WTC11 (cell line): ENCODE measurements around the gene PUM1. TPM values are rescaled to one million over a fixed set of nuclear protein-coding genes. Genes with fewer than 3 reads are reported as not detected.

ENCODE experiments used
- ATAC-seq: fragments of 200-7000 bp; cut with Tn5 transposase; 2 replicates; pipeline ENCODE4 v1.10.0; 2021; ENCODE audit warnings: mild to moderate bottlenecking, moderate library complexity
- CTCF ChIA-PET: fragments of 300-600 bp; sonication (Branson Sonifier 250); formaldehyde crosslinking; loops from one replicate; lab custom pipeline; 2021; ENCODE audit warnings: antibody characterized with exemption; lab: Charles Lee
- POLR2A ChIA-PET: fragments of 350-600 bp; sonication (Branson Sonifier 250); formaldehyde crosslinking; loops from one replicate; lab custom pipeline; 2021; ENCODE audit warnings: antibody characterized with exemption; lab: Charles Lee
- DNase-seq: peaks from one replicate; pipeline ENCODE4 v3.0.0; 2021; ENCODE audit warnings: low spot score
- H3K27ac Mint-ChIP-seq: 2 replicates; pipeline ENCODE4 v1.8.0; 2021; ENCODE audit warnings: mixed read lengths
- H3K27me3 Mint-ChIP-seq: 2 replicates; pipeline ENCODE4 v1.8.0; 2021; ENCODE audit warnings: low read depth, mild to moderate bottlenecking, moderate library complexity, mixed read lengths
- H3K36me3 Mint-ChIP-seq: 2 replicates; pipeline ENCODE4 v1.8.0; 2021; ENCODE audit warnings: mixed read lengths
- H3K4me1 Mint-ChIP-seq: 2 replicates; pipeline ENCODE4 v1.8.0; 2022; ENCODE audit warnings: mixed read lengths
- H3K4me3 Mint-ChIP-seq: 2 replicates; pipeline ENCODE4 v1.8.0; 2021; ENCODE audit warnings: mild to moderate bottlenecking, moderate library complexity, mixed read lengths
- H3K9me3 Mint-ChIP-seq: 2 replicates; pipeline ENCODE4 v1.8.0; 2021; ENCODE audit warnings: mixed read lengths
- AFF4 ChIP-seq: sonication (generic); formaldehyde crosslinking; IDR thresholded peaks from 2 replicates; pipeline ENCODE4 v1.8.1; 2023; ENCODE audit warnings: mild to moderate bottlenecking, missing genetic modification reagents, borderline replicate concordance
- E2F1 ChIP-seq: sonication (generic); formaldehyde crosslinking; IDR thresholded peaks from 2 replicates; pipeline ENCODE4 v1.8.0; 2022; ENCODE audit warnings: mild to moderate bottlenecking, missing genetic modification reagents
- FOXP4 ChIP-seq: sonication (generic); formaldehyde crosslinking; IDR thresholded peaks from 2 replicates; pipeline ENCODE4 v1.8.0; 2022; ENCODE audit warnings: mild to moderate bottlenecking, missing genetic modification reagents
- GABPB1 ChIP-seq: sonication (generic); formaldehyde crosslinking; IDR thresholded peaks from 2 replicates; pipeline ENCODE4 v1.8.1; 2023; ENCODE audit warnings: mild to moderate bottlenecking, missing genetic modification reagents
- KAT7 ChIP-seq: sonication (generic); formaldehyde crosslinking; IDR thresholded peaks from 2 replicates; pipeline ENCODE4 v1.8.1; 2023; ENCODE audit warnings: missing genetic modification reagents, mild to moderate bottlenecking, borderline replicate concordance
- MAX ChIP-seq: sonication (generic); formaldehyde crosslinking; IDR thresholded peaks from 2 replicates; pipeline ENCODE4 v1.8.0; 2022; ENCODE audit warnings: mild to moderate bottlenecking, missing genetic modification reagents
- MYBL2 ChIP-seq: sonication (generic); formaldehyde crosslinking; IDR thresholded peaks from 2 replicates; pipeline ENCODE4 v1.8.1; 2023; ENCODE audit warnings: mild to moderate bottlenecking, moderate library complexity, missing genetic modification reagents
- PRRX2 ChIP-seq: fragments of 250-450 bp; sonication (Bioruptor Pico); IDR thresholded peaks from 2 replicates; pipeline ENCODE4 v1.8.0; 2021; ENCODE audit warnings: mild to moderate bottlenecking
- SOX15 ChIP-seq: fragments of 250-450 bp; sonication (Bioruptor Pico); IDR thresholded peaks from 2 replicates; pipeline ENCODE4 v1.9.0; 2021; ENCODE audit warnings: mild to moderate bottlenecking
- SP1 ChIP-seq: sonication (generic); formaldehyde crosslinking; conservative IDR thresholded peaks from 2 replicates; pipeline ENCODE4 v1.8.1; 2022; ENCODE audit warnings: missing genetic modification reagents
- STAT6 ChIP-seq: sonication (generic); formaldehyde crosslinking; conservative IDR thresholded peaks from 2 replicates; pipeline ENCODE4 v1.8.1; 2023; ENCODE audit warnings: mild to moderate bottlenecking, low read depth, missing genetic modification reagents, moderate library complexity
- ZNF138 ChIP-seq: sonication (generic); formaldehyde crosslinking; conservative IDR thresholded peaks from 2 replicates; pipeline ENCODE4 v1.8.1; 2022; ENCODE audit warnings: mild to moderate bottlenecking, moderate library complexity, missing genetic modification reagents
- ZNF317 ChIP-seq: sonication (generic); formaldehyde crosslinking; IDR thresholded peaks from 2 replicates; pipeline ENCODE4 v1.8.1; 2023; ENCODE audit warnings: low read depth, mild to moderate bottlenecking, moderate library complexity, missing genetic modification reagents, borderline replicate concordance
- total RNA-seq: library from RNA; stranded (reverse); gene quantifications from 3 replicates; pipeline ENCODE4 v1.2.3, GENCODE V29; 2021

PUM1 gene
- total RNA-seq, 1 experiment from 2014 or later = 147 TPM

GRCh38 chr1:31027693-31028526 is 37.6 kb downstream of the PUM1 start (continued):
- TF ChIP-seq AFF4 (CRISPR knock-in tag) (no peak), MAX (CRISPR knock-in tag) (no peak), STAT6 (CRISPR knock-in tag) (no peak)

GRCh38 chr1:31022259-31022658 is 43.3 kb downstream of the PUM1 start:
- POLR2A ChIA-PET = interaction anchor here (0.6 kb wide), 1 partner anchor 115 kb away, joined by 3 read pairs; no protein-coding TSS in a partner anchor
- H3K4me1 Mint-ChIP-seq = peaks cover 57% of the 10 kb centered on the region
- no peaks in the 10 kb centered on the region for H3K27me3 Mint-ChIP-seq
- H3K36me3 Mint-ChIP-seq = peaks cover 4% of the 10 kb centered on the region
- CTCF ChIA-PET = no interaction called here
- peak overlapping the region; percentile 53; the same call in 1 of the 2 replicates for H3K27ac Mint-ChIP-seq
- no peaks in the 10 kb centered on the region for H3K9me3 Mint-ChIP-seq
- DNase-seq = no peak
- TF ChIP-seq ZNF138 (no peak), SP1 (no peak), MYBL2 (CRISPR knock-in tag) (no peak), GABPB1 (CRISPR knock-in tag) (no peak), ZNF317 (CRISPR knock-in tag) (no peak), FOXP4 (CRISPR knock-in tag) (no peak)
- no peak for ATAC-seq
- no peak overlapping the region for H3K4me3 Mint-ChIP-seq

GRCh38 chr1:31020007-31020790 is 45.3 kb downstream of the PUM1 start:
- no peak overlapping the region for H3K4me3 Mint-ChIP-seq
- peaks cover 45% of the 10 kb centered on the region for H3K4me1 Mint-ChIP-seq
- H3K27me3 Mint-ChIP-seq = no peaks in the 10 kb centered on the region
- no peak for TF ChIP-seq SOX15 (CRISPR knock-in tag)
- TF ChIP-seq KAT7 (CRISPR knock-in tag) = no peak
- TF ChIP-seq E2F1 (CRISPR knock-in tag) = no peak
- TF ChIP-seq PRRX2 (CRISPR knock-in tag) = no peak
- TF ChIP-seq, all 79 proteins: peak for 0
- Mint-ChIP-seq H3K27ac (peak overlapping the region; percentile 78; the same call in 1 of the 2 replicates), H3K9me3 (no peaks in the 10 kb centered on the region), H3K36me3 (peaks cover 4% of the 10 kb centered on the region)
- DNase-seq (no peak), ATAC-seq (no peak)
- ChIA-PET POLR2A (no interaction called here), CTCF (no interaction called here)
